Erythroblast (primary cell): ENCODE results near the gene CCNB3.

Experiments
- GATA1 ChIP-seq: IDR thresholded peaks from 2 replicates; pipeline ENCODE4 v1.6.1; 2011; ENCODE audit warnings: low read depth, mild to moderate bottlenecking, control low read depth, low read length, moderate library complexity
- POLR2A ChIP-seq: IDR thresholded peaks from 2 replicates; pipeline ENCODE4 v1.6.1; 2011; ENCODE audit warnings: mild to moderate bottlenecking, low read length

DNA sequence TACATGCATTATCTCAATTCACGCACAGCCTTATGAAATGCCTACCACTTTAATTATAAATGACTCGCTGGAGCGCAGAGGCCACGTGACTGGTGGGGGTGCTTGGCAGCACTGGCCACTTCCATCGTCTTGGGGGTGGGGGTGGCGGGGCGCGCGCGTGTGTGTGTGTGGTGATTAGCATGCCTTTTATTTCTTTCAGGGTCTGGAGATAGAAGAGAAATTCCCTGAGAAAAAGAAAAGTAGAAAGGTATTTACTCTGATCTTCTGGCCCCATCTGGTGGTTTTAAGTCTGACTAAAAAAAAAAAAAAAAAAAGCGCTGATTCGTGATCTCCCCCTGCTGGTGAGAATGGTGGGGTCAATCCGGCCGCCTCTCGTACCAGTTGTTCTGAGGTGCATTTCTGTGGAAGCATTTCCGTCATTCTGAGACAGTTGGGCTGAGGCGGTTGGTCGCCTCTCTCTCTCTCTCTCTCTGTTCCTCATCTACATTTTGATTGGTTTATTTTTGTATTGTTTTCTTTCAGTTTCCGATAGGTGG is at the start of gene CCNB3:
- TF ChIP-seq POLR2A (peak; percentile 19), GATA1 (no peak)
